HT1080 (cell line): Measurements from ENCODE around the gene FREM1. TPM values are rescaled to one million over a fixed set of nuclear protein-coding genes. Genes with fewer than 3 reads are reported as not detected.

Experiments used
- DNase-seq: peaks from one replicate; pipeline ENCODE4 v3.0.0-alpha.2; 2015; ENCODE audit warnings: low read depth
- total RNA-seq: library from RNA; depleted of rRNA; stranded (reverse); fragments of >200 nt; shearing (Covaris generic); gene quantifications from 2 replicates; pipeline ENCODE4 v1.2.3, GENCODE V29; 2014

Gene FREM1
- total RNA-seq, 1 experiment from 2014 or later: 0.05 TPM

DNA sequence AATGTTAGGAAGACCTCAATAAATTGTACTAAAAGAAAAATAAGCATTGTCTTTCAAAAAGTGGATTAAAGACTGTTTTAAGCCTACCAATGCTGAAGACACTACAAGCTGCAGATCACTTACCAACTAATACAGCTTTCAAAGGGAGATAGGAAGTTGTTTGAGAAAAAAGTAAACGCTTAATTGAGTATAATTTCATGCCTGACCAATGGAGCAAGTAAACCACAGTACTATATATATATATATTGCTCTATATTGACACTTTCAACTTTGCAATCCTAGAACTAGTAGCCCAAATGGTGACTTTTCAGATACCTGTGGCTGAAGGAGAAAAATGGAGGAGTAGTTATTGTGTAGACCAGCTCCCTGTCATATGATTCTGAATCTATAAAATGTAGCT, 85.7 kb downstream of the FREM1 start:
- DNase-seq: no peak

DNA sequence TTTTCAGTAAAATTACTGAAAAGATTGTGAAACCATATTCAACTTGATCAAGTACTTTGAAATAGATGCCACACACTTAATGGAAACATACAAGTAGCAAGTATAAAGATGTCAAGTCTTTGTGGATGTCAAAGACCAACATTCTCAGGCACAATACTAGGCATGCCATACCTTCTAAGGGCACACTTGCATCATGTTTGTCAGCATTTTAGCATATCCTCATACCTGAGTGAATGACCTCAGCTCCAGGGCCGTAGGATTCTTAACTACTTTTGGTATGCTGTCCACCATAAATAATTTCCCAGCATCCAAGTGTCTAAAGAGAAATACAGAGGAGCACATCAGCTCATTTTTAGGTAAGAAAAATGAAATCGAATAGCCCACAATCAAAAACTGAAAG, 86.4 kb downstream of the FREM1 start:
- no peak for DNase-seq

DNA sequence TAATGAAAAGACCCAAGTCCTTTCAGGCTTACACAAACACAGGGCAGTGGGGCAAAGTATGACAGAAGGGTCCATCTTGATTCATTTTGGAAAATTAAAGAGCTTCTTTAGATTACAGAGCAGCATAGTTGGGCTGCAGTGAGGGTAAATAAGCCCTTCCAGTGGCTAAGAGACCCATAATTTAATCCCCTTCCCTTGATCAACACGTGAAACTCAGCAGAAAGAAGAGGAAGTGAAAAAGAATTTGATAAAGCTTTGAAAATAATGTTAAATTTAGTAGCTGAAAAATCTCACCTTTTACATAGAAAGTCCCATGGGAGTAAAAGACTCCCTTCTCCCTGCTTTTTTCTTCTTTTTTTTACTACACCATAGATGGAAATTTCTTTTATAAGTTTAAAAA, 87.6 kb downstream of the FREM1 start:
- no peak for DNase-seq

DNA sequence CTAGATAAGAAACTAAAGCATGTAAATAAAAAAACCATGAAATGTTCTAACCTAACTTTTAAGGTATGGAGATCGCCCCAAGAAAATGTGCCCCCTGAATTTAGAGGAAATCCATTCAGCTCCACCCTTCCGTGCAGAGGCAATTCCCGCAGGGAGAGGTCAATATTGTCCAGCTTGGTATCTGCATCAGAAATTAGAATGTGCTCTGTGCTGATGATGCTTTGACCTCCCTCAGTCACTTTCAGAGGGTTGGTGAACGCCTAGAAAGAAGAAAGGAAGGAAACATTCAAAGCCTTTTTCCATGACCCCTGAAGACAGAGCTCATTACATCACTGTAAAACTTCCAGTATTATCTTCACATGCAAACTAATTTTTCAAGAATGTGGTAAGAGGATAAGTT, 91.0 kb downstream of the FREM1 start:
- no peak for DNase-seq

DNA sequence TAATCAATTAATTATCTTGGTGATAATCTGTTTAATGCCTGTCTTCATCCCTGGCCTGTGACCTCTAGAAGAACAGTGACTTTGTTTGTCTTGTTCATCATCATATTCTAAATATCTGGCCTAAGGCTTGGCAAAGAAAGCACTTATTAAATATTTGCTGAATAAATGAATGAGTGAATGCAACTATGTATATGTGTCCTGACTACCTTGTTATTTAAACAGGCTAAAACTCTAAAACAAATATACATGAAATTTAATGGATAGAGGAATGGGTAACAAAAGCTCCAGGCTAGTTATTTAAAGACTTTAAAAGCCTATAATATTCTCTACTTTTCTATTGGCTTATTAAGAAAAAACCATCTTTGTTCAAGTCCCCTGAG, 96.0 kb downstream of the FREM1 start:
- DNase-seq: no peak

DNA sequence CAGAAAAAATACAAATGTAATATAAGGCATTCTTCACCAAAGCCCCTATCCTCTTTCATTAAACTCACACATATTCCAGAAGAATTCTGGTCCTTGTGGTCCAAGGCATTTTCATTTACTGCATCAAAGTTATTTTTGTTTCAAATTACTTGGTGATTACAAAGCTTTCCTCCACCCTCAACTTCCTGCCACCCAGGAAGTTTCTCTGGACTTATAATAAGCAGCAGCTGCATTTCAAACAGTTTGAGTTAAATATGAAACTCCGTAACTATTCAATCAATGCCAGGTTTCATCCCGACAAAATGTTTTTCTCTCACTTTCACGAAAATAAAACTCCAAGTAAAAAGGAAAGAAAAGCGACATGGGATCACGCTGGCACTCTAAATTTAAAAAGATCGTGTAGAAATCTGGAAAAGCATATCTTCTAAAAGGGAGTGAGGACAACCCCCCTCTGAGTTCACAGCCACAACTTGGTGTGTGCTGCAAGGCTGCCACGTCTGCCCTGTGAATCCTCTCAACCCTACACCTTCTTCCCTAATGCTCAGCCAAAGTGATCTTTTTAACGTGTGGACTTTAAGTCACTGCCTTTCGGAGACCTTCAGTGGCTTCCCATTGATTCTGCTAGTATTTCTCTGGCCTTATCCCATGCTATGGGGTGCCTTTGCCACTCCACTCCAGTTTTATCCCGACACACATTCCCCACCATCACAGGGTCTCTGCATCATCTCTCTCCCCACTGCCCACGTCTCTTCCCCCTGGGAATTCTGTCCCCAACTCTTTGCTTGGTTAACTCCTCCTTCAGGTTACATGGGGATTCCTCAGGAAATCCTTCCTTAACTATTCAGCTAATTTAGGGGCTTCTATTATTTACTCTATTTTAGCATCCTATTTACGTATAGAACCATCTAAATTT, 96.6 kb downstream of the FREM1 start:
- no peak for DNase-seq

DNA sequence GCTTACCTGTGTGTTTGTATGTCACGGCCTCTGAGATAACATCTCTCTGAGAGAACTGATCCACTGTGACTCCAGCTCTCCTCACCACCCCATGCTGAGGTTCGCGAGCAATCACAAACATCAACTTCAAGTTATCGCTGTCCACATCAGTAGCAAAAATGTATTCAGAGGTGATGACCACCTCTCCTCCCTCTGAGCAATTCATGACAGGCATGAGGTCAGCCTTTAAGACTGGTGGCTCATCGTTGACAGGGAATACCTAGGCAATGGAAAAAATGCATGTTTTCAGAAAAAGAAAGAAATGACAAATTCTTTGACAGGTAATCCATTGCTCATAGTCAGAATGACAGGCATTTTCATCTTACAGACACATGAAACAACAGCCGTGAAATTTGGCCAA, 97.4 kb downstream of the FREM1 start:
- peak; percentile 6 for DNase-seq

DNA sequence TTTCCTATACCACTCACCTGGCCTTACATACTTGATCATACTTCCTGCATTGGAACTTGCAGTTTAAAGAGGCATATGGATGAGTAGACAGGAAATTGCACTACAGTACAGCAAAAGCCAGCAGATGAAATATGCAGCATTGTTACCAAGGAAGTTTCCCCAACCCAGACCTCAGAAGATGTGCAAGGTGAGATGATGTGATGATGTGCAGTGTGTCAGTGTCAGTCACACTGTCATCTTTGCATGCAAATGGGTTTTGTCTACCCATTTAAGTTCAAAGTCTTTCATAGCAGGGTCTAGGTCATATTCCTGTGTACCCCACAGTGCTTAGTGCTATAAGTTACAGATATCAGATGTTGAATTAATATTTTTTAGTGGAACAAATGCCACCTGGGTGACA, 98.4 kb downstream of the FREM1 start:
- no peak for DNase-seq

DNA sequence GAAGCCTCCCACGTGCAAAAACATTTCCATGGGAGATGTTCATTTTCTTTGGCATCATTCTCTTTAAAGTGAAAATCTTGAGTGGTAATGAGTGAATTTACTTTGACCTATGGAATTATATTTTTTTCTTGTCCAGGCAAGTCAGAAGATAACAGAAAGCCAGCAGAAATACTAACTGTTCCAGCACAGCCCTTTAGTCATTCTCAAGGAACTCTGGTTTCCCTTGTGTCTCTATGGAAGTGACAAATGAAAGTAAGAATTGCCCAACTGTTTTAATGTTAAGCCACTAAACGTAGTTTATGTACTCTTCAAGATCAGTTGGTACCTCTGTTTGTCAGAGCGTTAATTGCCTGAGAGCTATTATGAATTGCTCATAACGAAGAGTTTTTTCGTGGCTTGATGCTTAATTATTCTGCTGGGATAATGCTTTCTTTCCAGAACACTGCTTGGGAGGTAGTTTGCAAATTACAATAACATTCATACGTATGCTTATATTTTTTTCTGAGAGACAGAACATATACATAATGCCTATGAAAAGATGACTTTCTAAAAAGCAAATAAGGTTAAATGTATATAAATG, 103.2 kb downstream of the FREM1 start:
- no peak for DNase-seq

DNA sequence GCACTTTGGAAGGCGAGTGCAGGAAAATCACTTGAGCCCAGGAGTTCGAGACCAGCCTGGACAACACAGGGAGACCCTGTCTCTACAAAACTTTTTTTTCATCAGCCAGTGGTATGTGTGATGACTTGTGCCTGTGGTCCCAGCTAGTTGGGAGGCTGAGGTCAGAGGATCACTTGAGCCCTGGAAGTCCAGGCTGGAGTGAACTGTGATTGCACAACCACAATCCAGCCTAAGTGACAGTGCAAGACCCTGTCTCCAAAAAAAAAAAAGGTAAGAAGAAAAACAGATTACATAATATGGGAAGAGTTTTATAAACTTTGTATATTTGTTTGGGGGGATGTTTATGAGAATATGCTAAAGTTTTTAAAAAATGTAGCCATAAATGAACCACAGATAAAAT, 111.2 kb downstream of the FREM1 start:
- no peak for DNase-seq

DNA sequence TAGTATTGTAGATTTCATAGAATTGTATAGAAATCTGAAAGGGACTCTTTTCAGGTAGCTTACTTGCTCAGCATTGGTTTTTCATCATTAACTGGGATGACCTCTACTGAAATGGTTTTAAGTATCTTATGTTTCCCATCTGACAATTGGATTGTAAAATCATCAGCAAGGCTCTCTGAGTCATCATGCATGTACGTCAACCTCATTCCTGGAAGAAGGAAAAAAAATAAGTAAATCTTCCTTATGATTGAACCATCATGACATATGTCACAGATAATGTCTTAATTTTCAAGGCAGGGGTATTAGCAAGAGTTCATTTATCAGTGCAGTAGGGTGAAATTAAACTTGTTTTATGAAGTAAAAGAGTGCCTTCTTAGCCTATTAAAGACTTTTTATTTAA, 112.8 kb downstream of the FREM1 start:
- DNase-seq: peak; percentile 53

DNA sequence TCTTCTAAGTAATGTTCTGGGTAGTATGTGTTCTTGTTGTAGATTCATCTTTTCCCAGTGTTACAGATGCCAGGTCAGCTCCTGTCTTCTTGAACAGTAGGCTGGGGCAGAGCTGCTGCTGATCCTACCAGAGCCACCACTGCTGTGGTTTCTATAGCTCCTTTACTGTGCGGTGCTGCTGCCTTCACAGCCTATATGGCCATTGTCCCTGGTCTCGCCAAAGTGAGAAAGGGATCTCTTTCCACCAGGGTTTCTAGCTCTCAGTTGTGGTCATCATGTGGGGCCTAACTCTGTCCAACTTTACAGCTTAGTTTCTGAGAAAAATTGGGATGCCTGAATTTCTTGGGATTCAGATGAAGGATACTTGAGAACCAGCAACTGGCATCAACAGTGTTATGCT, 116.8 kb downstream of the FREM1 start:
- DNase-seq: no peak

DNA sequence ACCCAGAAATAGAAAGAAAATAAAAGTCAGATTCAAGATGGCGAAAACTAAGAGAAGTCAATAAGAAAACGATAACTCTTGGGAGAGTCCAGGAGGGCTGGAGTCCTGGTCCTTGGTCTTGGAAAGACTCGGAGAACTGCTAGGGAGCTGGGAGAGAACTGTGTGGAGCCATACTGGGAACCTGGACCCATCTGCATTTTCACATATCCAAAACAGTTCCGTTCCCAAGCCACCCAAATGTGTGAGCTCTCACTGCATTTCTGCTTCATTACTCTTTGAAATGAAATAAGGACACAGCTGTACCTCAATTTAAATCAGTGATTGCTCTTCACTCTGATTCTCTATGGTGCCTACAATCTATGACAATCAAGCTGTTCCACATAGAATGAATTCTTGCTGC, 119.6 kb downstream of the FREM1 start:
- DNase-seq: no peak

DNA sequence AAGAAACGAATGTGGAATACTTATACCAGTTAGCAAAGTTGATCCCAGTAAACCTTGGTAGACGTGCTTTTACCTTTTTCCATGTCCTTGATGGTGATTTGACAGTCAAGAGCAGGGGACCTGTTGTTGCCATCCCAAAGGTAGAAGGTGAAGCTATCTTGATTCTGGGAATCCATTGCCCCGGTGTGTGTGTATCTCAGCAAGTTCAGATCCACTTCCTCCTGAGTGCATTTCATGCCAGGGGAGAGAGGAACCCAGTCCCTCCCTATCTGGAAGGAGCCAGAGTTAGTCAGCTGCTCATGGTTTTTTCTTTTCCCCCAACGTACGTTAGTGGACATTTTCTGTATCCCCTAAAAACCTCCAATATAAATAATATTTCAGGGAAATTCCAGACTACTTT, 121.4 kb downstream of the FREM1 start:
- DNase-seq: no peak

DNA sequence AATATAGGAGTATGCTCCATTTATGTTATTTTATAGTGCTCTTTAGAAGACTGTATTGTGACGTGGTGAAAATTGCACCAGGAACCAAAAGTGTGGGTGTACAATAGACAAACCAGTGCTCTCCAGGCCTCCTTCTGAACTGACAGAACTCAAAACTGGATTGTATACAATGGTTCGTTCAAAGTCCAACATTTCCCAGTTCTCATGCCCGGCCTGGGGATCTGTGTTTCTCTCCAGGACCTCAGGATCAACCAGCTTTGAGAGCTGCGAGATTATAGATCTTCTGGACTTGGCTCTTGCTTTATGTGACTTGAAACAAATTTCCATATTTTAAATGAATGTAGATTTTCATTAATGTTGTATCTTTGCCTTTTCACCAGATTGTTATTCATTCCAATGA, 126.9 kb downstream of the FREM1 start:
- DNase-seq: no peak

DNA sequence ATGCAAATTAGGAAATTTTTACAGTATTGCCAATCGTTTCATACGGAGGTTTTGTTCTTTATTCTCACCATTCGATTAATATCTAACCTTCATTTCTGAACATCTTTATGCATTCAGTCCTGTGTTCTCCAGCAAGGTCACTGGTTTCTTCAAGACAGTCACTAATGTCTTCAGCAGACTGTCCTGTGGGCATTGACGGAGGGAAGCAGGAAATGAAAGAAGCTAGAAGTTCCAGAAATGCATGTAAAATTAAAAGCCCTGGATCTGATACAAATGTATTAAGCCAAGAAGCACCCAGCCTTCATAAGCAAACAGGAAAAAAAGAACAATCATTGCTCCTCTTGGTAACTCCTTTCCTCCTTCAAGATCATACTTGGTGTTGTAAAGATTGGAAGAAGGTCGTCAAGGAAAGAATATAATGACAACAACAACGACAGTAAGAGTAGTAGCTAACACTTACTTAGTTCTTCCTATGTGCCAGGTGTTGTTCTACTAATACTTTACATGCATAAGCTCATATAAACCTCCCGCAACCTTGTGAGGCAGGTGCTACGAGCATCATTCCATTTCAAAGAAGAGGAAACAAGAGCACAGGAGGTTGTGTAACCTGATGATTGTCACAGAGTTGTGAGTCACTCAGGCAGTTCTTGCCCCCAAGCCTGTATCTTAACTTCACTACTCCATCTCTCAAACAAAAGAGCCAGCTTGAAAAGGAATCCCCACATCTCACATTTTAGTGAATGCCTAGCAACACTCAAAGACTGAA, 127.8 kb downstream of the FREM1 start:
- no peak for DNase-seq

DNA sequence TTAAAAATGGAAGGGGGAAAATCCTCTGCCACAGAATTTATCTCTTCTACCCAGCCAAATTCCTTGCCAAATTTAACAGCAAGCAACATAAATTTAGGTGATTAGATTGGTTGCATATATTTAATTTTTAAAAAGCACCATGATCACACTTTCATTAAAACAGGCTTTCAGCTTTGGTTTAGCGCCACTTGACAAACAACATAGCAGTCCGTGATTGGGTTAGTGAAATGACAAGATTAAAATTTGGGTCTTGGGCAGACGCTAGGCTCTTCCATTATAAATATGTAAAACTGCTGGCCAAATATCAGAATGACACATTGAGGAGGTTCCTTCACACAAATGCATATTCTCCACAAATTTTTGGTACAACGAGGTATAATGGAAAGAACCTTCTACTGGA, 129.5 kb downstream of the FREM1 start:
- no peak for DNase-seq

DNA sequence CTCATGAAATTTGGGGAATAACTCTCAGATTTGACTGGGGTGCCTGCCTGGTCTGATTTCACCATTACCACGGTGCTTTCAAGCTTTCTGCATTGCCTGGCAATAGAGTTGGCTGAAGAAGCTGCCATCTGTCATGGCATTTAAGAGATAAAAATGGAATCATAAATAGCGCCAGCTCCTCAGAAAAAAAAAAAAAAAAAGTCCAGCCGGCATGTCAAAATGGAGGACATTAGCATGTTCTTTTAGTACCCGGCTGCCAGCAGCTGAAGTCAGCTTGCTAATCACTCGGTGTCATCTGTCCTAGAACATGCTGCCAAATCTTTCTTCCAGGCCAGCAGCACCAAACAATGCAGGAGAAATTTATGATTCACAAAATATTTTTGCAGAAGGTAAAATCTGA, 130.0 kb downstream of the FREM1 start:
- DNase-seq: no peak

DNA sequence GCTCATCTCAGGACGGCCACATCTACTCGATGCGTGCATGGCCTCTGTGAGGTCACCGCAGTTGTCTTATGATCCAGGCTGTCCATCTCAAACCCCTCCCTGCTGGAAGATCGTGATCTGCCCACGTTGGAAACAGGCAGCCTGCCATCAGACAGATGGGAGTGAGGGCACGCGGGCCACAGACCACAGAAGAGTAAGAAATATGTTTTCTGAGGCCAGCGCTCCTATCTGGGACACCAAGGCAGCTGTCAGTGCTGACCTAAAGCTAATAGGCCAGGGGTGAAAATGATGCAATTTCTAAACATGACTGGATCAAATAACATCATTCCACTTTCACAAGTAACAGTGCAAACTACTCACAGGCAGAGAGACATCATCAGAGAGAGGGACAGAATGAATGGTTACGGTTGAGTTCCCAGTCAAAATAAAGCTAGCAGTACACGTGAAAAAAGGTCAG, 130.6 kb downstream of the FREM1 start:
- DNase-seq: no peak

DNA sequence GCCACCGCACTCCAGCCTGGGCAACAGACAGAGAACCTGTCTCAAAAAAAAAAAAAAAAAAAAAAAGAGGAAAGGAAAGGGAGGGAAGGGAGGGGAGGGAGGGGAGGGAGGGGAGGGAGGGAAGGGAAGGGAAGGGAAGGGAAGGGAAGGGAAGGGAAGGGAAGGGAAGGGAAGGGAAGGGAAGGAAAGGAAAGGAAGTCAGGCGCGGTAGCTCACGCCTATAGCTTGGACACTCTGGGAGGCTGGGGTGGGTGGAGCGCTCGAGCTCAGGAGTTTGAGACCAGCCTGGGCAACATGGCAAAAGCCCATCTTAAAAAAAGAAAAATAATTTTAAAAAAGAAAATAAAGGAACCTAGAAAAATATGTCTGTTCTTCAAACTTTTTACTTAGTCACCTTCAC, 131.7 kb downstream of the FREM1 start:
- DNase-seq: no peak

DNA sequence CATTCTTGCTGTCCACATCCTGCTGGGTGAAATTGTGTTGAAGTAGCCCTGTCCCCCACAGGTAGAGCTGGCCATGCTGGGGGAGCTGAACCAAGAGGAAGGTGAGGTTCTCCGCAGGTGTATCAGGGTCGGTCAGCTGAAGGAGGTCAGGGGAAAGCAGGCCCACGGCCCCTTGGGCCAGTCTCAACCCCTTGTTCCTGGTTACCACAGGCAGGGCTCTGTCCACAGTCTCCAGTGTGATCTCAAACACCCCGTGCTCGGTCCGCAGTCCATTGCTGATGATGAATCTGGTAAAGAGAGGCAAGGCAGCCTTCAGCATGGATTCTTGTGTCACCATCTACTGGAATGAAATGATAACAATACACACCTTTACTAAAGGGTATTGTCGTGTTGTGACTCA, 134.3 kb downstream of the FREM1 start:
- no peak for DNase-seq

DNA sequence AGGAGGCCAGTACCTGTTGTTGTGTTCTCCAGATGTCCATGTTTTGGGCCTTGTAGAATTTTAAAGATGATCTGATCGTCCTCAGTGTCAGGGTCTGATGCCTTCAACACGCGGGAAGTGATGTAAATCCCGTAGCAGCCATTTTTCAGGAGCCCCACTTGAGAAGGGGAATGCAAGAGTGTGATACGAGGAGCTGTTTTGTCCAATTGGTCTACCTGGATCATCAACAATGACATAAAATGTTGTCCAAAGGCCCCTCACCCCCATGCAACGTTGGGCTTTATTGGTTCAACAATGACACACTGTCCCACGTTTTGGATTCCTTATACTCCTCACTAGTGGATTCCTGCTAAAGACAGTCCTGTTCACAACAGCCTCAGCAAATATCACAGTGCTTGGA, 139.6 kb downstream of the FREM1 start:
- DNase-seq: no peak

DNA sequence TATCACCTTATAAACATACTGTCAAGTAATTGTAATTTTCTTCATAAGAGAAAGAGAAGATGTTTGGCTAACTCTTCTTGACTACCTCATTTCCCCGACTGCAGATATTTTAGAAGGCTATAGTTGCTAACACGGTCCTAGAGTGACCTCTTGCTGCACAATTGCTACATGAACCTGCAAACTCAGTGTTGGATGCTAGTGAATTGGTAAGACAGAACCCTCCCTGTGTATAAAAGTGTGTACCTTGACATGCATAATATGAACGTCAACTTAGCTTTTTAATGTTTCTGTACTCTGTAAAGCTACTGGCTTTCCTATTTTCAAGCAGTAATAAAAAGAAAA, 141.0 kb downstream of the FREM1 start:
- DNase-seq: peak; percentile 55
